ENCODE data around the gene B3GNT2.

Gene B3GNT2

GRCh38 chr2:62205554-62205953 is 9.6 kb downstream of the B3GNT2 start:
- DNase-seq (ENCODE audit: low spot score) = no peak

DNA sequence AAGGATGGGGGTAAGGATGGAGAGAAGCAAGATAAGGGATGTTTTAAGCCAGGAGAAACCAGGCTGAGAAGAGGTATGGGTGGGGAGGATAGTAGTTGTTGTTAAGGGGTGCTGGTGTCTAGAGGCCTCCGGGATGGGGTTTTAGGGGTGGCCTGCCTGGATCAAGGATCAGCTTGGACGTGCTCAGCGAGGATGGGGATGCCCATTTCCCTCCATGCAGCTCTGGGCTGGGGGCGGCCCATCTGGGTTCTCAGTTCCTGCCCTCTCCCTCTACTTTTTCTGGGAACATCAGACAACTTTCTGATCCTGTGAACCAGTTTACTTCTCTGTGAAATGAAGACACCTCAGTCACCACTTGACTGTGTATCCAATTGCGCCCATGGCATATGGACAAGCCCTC is 10.1 kb downstream of the B3GNT2 start:
- DNase-seq (ENCODE audit: low spot score) = no peak

GRCh38 chr2:62207491-62207890 is 11.6 kb downstream of the B3GNT2 start:
- no peak for DNase-seq (ENCODE audit: low spot score)

- DNase-seq (ENCODE audit: low spot score) = no peak
Observed at GRCh38 chr2:62208074-62208757, 12.3 kb downstream of the B3GNT2 start.

DNA sequence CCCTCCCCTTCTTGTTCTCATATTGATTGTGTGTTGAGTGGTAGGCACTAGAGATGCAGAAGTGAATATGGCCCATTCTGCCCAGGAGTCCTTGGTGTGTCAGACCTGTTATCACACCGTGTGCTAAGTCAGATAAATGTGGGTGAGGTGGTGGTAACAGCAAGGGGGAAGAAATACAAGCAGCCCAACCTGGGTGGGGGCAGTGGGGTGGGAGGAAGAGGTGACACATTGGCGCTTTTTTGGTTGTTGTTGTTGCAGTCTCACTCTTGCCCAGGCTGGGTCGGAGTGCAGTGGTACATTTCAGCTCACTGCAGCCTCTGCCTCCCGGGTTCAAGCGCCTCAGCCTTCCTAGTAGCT is 12.8 kb downstream of the B3GNT2 start:
- DNase-seq (ENCODE audit: low spot score) = no peak

- DNase-seq (ENCODE audit: low spot score) = no peak
Observed at GRCh38 chr2:62209427-62209991, 13.6 kb downstream of the B3GNT2 start.

GRCh38 chr2:62215306-62216064 is 19.6 kb downstream of the B3GNT2 start:
- peak; percentile 75 for DNase-seq (ENCODE audit: low spot score)

GRCh38 chr2:62216113-62216512 is 20.2 kb downstream of the B3GNT2 start:
- DNase-seq (ENCODE audit: low spot score) = no peak

DNA sequence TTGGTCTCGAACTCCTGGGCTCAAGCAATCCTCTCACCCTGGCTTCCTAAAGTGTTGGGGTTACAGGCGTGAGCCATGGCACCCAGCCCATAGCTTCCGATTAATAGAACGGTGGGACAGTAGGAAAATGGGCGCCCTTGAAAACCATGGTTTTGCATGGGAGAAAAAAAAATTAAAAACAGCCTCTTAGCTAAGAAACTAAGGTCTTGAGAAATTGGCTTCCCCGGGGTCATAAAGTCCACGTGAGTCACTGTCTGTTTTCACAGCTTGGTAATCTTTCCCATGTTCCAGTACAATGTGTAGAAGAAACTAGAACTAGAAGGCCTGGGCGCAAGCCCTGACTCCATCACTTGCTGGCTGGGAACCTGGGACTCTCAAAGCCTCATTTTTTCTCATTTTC is 20.7 kb downstream of the B3GNT2 start:
- no peak for DNase-seq (ENCODE audit: low spot score)

- no peak for DNase-seq (ENCODE audit: low spot score)
Observed at GRCh38 chr2:62217421-62217820, 21.5 kb downstream of the B3GNT2 start.

DNA sequence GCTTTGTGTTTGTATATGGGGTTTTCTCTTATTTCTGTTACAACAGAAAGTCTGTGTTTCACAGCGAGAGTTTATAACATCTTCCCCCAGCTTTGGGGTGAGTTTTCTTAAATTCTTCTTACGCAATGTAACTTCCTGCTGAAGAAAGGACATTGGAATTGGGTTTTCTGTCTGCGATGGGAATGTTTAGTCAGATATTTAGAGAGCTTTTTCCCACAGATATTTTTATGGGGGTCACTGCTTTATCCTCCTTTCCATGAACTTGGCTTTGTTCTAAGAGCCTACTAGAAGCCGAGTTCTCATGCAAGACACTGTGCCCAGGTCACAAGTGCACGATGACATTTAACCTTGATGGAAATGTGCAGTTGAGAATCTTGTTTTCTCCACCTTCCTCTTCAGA is 22.1 kb downstream of the B3GNT2 start:
- DNase-seq (ENCODE audit: low spot score) = no peak

DNA sequence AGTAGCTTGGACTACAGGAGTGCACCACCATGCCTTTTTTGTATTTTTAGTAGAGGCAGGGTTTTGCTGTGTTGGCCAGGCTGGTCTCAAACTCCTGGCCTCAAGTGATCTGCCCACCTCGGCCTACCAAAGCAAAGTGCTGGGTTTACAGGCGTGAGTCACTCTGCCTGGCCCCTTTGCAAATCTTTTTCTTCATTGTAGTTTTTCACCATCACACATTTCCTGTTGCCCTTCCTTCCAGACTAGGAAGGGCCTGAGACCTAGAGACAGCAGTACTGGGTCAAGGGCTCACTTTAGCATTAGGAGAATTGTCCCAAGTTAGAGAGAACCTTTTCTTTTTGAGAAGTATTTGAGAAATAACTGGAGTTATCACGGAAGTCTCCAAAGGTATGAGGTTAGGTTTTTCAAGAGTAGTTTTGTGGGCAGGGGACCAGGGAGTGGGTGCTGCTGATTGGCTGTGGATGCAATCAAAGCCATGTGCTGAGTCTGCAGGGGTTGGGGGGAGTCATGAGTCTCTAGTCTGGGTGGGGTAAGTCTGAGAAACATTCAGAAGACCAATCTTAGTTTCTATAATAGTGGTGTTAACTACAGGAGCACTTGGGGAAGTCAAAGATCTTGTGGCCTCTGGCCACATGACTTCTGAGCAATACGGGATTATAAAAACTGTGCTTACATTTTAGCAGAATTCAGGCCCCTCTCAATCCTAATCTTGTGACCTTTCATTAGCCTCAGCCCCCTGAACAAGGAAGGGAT is 23.7 kb downstream of the B3GNT2 start:
- no peak for DNase-seq (ENCODE audit: low spot score)

DNA sequence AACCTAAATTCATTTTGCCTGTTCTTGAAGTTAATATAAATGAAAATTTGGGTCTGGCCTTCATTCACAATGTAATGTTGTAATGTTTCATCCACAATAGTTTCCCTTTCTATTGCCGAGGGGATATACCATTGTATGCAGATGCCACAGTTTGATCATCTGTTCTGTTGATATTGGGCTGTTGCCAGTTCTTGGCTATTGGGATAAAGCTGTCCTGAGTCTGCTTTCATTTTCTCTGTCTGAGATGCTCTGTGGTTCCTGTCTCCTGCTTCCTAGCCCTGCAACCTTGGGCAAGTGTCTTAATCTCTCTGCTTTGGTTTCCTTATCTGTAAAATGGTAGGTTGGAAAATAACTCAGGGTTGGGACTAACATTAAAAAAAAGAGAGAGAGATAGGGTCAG is 25.2 kb downstream of the B3GNT2 start:
- DNase-seq (ENCODE audit: low spot score) = no peak

DNA sequence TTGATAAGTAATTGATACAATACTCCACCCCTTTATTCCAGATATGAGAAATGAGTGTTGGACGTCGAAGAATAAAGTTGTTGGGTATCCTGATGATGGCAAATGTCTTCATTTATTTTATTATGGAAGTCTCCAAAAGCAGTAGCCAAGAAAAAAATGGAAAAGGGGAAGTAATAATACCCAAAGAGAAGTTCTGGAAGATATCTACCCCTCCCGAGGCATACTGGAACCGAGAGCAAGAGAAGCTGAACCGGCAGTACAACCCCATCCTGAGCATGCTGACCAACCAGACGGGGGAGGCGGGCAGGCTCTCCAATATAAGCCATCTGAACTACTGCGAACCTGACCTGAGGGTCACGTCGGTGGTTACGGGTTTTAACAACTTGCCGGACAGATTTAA is 26.3 kb downstream of the B3GNT2 start:
- DNase-seq (ENCODE audit: low spot score) = no peak

- no peak for DNase-seq (ENCODE audit: low spot score)
Observed at GRCh38 chr2:62222674-62223073, 26.8 kb downstream of the B3GNT2 start.

DNA sequence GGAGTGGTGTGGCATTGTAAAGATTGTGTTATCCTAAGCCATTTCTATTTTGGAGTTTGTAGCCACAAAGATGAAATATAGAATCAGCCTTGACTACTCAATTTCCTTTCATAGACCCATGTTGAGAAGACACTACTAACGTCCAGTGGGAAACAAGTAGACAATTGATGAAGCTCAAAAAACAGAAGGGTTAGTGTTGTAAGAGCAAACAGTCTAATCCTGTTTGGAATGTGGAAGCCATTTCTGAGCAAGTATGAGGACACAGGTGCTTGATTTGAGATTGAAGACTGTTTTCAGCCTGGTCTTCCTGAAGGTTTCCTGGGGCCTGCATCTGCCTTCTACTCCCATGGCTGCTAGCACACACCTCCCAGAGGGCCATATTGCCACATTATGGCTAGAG is 29.1 kb downstream of the B3GNT2 start:
- DNase-seq (ENCODE audit: low spot score) = no peak

DNA sequence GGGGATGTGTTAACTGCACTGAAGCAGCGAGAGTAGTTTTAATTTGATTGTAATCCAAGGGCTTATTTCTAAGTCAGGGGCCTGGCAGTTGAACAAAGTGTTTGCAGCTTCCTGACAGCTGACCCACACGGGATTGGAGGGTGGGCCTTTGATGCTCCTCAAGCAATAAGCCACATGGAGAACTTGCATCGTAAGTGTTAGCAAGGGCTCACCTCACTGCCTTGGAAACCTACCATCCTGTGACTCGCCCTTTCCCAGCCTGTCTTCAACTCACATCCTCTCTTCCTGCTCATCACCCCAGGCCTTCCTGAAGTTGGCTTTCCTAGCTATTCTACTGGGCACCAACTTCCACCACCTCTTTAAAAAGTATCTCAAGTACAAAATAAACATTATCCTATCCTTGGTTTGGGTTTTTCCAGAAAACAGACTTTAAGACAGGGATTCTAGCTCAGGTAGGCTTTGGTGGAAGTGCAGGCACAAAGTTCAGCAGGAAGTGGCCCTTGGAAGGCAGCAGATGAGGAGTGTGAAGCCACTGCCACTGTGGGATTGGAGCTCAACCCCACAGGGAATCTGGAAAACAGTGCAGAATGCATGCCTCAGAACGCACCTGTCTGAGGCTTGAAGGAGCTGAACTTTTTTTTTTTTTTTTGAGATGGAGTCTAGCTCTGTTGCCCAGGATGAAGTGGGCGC is 31.6 kb downstream of the B3GNT2 start:
- DNase-seq (ENCODE audit: low spot score) = no peak

GRCh38 chr2:62229082-62229605 is 33.2 kb downstream of the B3GNT2 start:
- DNase-seq (ENCODE audit: low spot score) = no peak

DNA sequence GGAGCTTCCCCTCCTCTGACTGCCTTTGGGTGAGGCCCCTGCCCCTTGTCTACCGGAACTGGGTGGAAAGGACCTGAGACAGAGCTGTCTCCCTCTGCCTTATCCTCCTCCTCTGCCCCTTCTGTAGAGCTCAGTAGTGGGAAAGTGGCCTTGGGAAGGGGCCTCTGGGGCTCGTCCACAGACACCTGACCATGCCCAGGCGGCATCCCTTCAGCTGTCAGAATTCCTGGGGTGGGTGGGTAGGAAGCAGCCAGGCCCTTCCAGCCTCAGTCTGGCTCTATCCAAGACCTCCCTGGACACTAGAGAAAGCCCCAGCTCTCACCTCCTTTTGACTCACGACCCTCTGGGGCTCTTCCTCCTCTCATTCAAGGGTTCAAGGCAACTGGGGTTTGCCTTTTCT is 35.6 kb downstream of the B3GNT2 start:
- no peak for DNase-seq (ENCODE audit: low spot score)

GRCh38 chr2:62234755-62235655 is 39.1 kb downstream of the B3GNT2 start:
- no peak for DNase-seq (ENCODE audit: low spot score)

DNA sequence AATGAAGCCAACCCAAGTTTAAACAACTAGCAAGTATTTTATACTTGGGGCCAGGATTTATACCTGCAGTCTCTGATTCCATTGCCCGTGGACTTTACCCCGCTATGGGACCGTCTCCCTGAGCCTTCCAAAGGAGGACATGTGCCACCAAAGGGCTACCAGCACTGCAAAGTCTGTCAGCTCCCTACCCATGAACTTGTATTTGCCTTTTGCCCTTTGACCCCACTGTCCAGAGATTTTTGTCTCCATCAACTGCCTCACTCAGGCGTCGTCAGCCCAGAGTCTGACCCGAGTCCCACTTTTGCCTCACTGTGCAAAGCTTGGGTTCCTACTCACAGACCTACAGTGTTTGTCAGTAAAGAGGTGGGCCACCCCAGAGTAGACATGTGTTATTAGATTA is 40.6 kb downstream of the B3GNT2 start:
- no peak for DNase-seq (ENCODE audit: low spot score)
